ENCODE data around the gene SCP2.
"Not testable (repeated sequence)": the region's sequence is repeated elsewhere in the genome, so short reads cannot be mapped to it uniquely, and the experiment has no call there.

SCP2 gene

GRCh38 chr1:52976183-52977035, 49.3 kb downstream of the SCP2 start:
- no peak for DNase-seq

- no peak for DNase-seq
These were observed 51.0 kb downstream of the SCP2 start for GRCh38 chr1:52978045-52978444.

GRCh38 chr1:52992733-52993132, 65.7 kb downstream of the SCP2 start:
- DNase-seq, result not testable (repeated sequence)

GRCh38 chr1:52994656-52995055, 67.6 kb downstream of the SCP2 start:
- no peak for DNase-seq

GRCh38 chr1:52996653-52997052, 69.6 kb downstream of the SCP2 start:
- DNase-seq, result no peak

- DNase-seq, result no peak
These were observed 74.1 kb downstream of the SCP2 start for GRCh38 chr1:53001128-53001527.

- DNase-seq, result not testable (repeated sequence)
These were observed 79.5 kb downstream of the SCP2 start for GRCh38 chr1:53006612-53007011.

- not testable (repeated sequence) for DNase-seq
These were observed 83.2 kb downstream of the SCP2 start for GRCh38 chr1:53010247-53010646.

GRCh38 chr1:53011175-53011574, 84.1 kb downstream of the SCP2 start:
- no peak for DNase-seq

GRCh38 chr1:53014791-53015507, 87.9 kb downstream of the SCP2 start:
- peak; percentile 59 to 73 for DNase-seq

GRCh38 chr1:53015508-53015860, 88.4 kb downstream of the SCP2 start:
- DNase-seq, result no peak

GRCh38 chr1:53016705-53017104, 89.6 kb downstream of the SCP2 start:
- DNase-seq, result no peak

- DNase-seq, result no peak
These were observed 93.5 kb downstream of the SCP2 start for GRCh38 chr1:53020588-53020987.

- DNase-seq, result no peak
These were observed 95.1 kb downstream of the SCP2 start for GRCh38 chr1:53022179-53022578.

- DNase-seq, result no peak
These were observed 96.5 kb downstream of the SCP2 start for GRCh38 chr1:53023546-53023945.

- no peak for DNase-seq
These were observed 97.0 kb downstream of the SCP2 start for GRCh38 chr1:53024117-53024516.

GRCh38 chr1:53025034-53025768, 98.1 kb downstream of the SCP2 start:
- DNase-seq, result no peak

- DNase-seq, result no peak
These were observed 98.7 kb downstream of the SCP2 start for GRCh38 chr1:53025769-53026112.

- no peak for DNase-seq
These were observed 99.2 kb downstream of the SCP2 start for GRCh38 chr1:53026254-53026653.

GRCh38 chr1:53031732-53032131, 104.7 kb downstream of the SCP2 start:
- DNase-seq, result no peak

GRCh38 chr1:53037159-53037558, 110.1 kb downstream of the SCP2 start:
- DNase-seq, result no peak

- no peak for DNase-seq
These were observed 111.5 kb downstream of the SCP2 start for GRCh38 chr1:53038566-53038965.

GRCh38 chr1:53043271-53043670, 116.2 kb downstream of the SCP2 start:
- DNase-seq, result no peak

GRCh38 chr1:53044926-53045325, 117.8 kb downstream of the SCP2 start:
- DNase-seq, result no peak
